Measurements from ENCODE around the gene CTNNA3.
A peak's percentile ranks its signal among the peaks of the same experiment; 100 is the strongest.
"Not testable (repeated sequence)": the region's sequence is repeated elsewhere in the genome, so short reads cannot be mapped to it uniquely, and the experiment has no call there.

CTNNA3 gene

DNA sequence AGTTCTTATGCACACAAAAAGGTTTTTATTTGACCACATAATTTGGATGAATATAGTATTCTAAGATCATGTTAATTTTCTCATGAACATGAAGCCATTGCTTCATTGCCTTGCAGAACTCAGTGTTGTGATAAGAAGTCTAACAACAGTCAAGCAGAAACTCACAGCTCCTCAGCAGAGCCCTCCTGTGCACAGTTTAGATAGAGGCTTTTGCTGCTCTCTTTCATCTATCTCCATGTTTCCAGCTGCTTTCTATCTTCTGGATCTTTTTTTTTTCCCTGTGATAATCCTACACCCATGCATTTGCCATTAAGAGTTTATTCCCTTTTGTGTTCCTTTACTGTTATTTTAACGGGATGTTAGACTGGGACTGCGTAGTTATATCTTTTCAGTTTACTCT, 1327.8 kb downstream of the CTNNA3 start:
- DNase-seq (ENCODE audit: low read depth, low spot score), result no peak
- no peak overlapping the region for H3K4me3 ChIP-seq (ENCODE audit: low read length)

DNA sequence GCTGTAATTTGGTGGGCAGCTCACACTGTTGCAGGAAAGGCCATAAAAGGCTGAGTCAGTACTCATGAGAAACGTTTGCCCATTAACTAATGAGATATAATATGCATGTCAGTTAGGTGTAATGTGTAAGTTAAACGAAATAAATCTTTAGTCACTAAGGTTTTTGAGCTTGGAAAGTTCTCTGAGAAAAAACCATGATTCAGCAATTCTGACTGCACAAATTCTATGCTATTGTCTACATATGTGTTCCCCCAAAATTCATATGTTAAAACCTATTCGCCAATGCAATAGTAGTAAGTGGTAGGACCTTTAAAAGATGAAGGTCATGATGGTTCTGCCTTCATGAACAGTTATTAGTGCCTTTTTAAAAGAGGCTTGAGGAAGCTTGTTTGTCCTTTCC, 1329.8 kb downstream of the CTNNA3 start:
- H3K4me3 ChIP-seq (ENCODE audit: low read length), result no peak overlapping the region
- no peak for DNase-seq (ENCODE audit: low read depth, low spot score)

DNA sequence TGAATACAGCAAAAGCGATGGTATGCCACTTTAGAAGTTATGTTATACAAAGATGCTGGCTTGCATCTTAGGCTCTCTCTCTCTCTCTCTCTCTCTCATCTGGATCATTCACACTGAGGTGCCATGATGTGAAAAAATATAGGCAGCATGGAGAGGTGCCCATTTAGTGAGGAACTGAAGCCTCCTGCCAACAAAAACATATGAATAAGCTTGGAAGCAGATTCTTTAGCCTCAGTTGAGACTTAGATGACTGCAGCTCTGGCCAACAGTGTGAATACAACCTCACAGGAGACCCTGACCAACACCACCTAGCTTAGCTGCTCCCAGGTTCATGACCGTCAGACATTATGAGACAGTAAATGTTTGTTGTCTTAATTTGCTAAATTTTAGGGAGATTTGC, 1330.3 kb downstream of the CTNNA3 start:
- DNase-seq (ENCODE audit: low read depth, low spot score), result no peak
- no peak overlapping the region for H3K4me3 ChIP-seq (ENCODE audit: low read length)

GRCh38 chr10:66362522-66362921, 1333.5 kb downstream of the CTNNA3 start:
- peak; percentile 1 for DNase-seq (ENCODE audit: low read depth, low spot score)
- H3K4me3 ChIP-seq (ENCODE audit: low read length), result no peak overlapping the region

GRCh38 chr10:66353822-66354221, 1342.2 kb downstream of the CTNNA3 start:
- not testable (repeated sequence) for DNase-seq (ENCODE audit: low read depth, low spot score); H3K4me3 ChIP-seq (ENCODE audit: low read length)

GRCh38 chr10:66353422-66353821, 1342.6 kb downstream of the CTNNA3 start:
- no peak for DNase-seq (ENCODE audit: low read depth, low spot score)
- no peak overlapping the region for H3K4me3 ChIP-seq (ENCODE audit: low read length)

DNA sequence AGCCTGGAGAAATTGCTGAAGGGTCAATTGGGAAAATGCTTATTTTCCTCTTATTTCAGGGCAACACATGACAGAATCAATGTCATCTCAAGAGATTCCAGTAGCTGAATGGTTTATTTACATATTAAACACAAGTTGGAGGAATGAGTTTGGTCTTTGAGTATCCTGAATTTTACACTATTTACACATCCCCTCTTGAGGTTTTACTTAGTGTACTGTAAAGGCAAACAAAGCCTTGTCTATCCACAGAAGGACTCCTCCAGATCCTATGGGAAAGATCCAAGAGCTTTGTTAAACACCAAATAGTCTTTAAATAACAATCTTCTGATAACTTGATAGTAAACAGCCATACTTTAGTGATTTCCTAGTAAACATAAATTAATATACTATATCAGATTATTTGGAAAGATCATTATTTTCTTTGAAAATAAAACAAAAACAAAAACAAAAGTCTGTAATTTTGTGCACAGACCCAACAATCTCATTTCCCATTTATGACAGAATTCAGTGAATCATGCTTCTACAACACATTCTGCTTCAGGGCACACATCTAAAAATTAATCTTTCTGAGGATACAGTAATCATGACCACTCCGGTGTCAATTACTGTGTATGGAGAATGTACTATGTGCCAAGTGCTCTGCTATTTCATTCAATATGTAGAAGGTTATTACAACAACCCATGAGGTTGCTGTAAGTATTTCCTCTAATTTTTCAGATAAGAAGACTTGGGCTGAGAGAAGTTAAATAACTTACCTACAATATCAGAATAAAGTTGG, 1345.2 kb downstream of the CTNNA3 start:
- no peak for DNase-seq (ENCODE audit: low read depth, low spot score)
- no peak overlapping the region for H3K4me3 ChIP-seq (ENCODE audit: low read length)

- DNase-seq (ENCODE audit: low read depth, low spot score), result no peak
- no peak overlapping the region for H3K4me3 ChIP-seq (ENCODE audit: low read length)
Measured at GRCh38 chr10:66349726-66350125, 1346.3 kb downstream of the CTNNA3 start.

DNA sequence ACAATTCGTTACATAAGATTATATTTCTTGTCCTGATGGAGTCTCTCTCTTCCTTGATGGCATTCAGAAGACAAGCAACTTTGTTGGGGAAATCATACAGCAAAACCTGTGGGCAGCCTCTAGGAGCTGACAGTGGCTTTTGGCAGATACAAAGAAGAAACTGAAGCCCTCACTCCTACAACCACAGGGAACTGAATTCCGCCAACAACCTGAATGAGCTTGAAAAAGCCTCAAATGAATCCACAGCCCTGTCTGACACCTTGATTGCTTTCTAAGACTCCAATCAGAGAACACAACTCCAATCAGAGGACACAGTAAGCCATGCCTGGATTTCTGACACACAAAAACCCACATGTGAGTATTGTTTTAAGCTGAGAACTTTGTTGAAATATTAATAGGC, 1346.9 kb downstream of the CTNNA3 start:
- DNase-seq (ENCODE audit: low read depth, low spot score), result no peak
- H3K4me3 ChIP-seq (ENCODE audit: low read length), result no peak overlapping the region

DNA sequence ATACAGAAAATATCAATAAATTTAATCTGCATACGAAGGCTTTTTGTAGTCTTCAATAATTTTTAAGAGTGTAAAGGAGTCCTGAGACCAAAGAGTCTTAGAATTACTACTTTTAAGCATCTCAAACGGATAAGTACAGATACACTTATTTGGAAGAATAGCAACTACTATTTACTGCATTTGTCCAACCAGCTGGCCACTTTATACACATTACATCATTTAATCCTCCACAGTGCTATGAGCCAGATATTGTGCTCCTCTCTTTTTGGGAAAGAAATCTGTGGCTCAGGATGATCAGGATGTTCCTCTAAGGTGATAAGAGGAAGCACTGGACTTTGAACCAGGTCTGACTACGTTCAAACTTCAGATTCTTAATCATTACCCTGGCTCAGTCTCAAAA, 1358.8 kb downstream of the CTNNA3 start:
- no peak overlapping the region for H3K4me3 ChIP-seq (ENCODE audit: low read length)
- no peak for DNase-seq (ENCODE audit: low read depth, low spot score)

- H3K4me3 ChIP-seq (ENCODE audit: low read length), result no peak overlapping the region
- DNase-seq (ENCODE audit: low read depth, low spot score), result no peak
Measured at GRCh38 chr10:66336791-66337190, 1359.2 kb downstream of the CTNNA3 start.

- not testable (repeated sequence) for DNase-seq (ENCODE audit: low read depth, low spot score)
Measured at GRCh38 chr10:66335753-66336152, 1360.2 kb downstream of the CTNNA3 start.

DNA sequence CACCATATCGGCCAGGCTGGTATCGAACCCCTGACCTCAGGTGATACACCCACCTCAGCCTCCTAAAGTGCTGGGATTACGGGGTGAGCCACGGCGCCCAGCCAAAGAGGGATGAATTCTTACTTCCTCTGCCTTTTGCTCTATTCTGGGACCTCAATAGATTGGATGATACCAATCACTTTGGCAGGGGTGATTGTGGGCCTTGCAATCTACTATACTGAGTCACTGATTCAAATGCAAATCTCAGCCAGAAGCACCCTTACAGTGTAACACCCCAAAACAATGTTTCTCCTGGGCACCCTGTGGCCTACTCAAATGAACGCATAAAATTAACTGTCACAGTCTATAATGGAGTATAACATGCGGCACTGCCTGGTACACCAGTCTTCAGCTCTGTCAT, 1366.8 kb downstream of the CTNNA3 start:
- no peak for DNase-seq (ENCODE audit: low read depth, low spot score)
- H3K4me3 ChIP-seq (ENCODE audit: low read length), result no peak overlapping the region

More at GRCh38 chr10:66335753-66336152, 1360.2 kb downstream of the CTNNA3 start:
- not testable (repeated sequence) for H3K4me3 ChIP-seq (ENCODE audit: low read length)

- DNase-seq (ENCODE audit: low read depth, low spot score), result no peak
- no peak overlapping the region for H3K4me3 ChIP-seq (ENCODE audit: low read length)
Measured at GRCh38 chr10:66326876-66327275, 1369.1 kb downstream of the CTNNA3 start.

- H3K4me3 ChIP-seq (ENCODE audit: low read length), result no peak overlapping the region
- DNase-seq (ENCODE audit: low read depth, low spot score), result no peak
Measured at GRCh38 chr10:66322777-66323176, 1373.2 kb downstream of the CTNNA3 start.

GRCh38 chr10:66321723-66322665, 1374.0 kb downstream of the CTNNA3 start:
- no peak for DNase-seq (ENCODE audit: low read depth, low spot score)
- H3K4me3 ChIP-seq (ENCODE audit: low read length), result no peak overlapping the region

DNA sequence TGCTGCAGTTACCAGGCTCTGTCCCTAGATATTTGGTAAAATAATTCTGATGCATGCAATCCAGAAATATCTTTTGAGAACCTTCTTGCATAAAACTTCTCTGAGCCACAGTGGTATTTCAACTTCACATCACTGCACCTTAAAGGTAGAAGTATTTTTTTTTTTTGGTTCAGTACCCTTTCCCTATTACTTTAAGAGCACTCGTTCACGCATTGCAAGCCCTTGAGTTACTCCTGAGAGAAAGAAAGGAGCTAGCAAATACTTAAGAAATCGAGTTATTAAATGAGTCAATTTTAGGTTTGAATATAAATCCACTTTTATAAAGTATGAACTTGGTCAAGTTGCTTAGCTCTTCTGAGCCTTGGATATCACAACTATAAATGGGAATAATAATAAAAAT, 1377.2 kb downstream of the CTNNA3 start:
- H3K4me3 ChIP-seq (ENCODE audit: low read length), result no peak overlapping the region
- no peak for DNase-seq (ENCODE audit: low read depth, low spot score)

DNA sequence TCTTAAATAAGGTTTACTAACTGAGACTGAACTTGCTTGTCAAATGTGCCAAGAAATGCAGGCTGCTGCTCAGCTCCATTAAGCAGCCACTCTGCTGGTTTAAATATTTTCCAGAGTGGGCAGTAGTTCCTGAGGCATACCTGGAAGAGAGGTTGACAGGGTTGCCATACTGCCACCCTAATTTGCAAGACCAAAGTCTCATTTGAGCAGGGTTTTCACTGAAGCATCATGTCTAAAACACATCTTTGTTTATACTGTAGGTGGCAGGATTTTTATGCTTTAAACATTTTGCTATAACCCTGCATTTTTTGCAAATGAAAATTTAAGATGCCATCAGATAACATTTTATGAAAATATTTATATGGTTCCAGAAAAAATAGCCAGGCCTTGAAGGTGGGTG, 1388.2 kb downstream of the CTNNA3 start:
- no peak for DNase-seq (ENCODE audit: low read depth, low spot score)

GRCh38 chr10:66301078-66301477, 1394.9 kb downstream of the CTNNA3 start:
- no peak for DNase-seq (ENCODE audit: low read depth, low spot score)
- no peak overlapping the region for H3K4me3 ChIP-seq (ENCODE audit: low read length)

More for the DNA sequence above, 1388.2 kb downstream of the CTNNA3 start:
- H3K4me3 ChIP-seq (ENCODE audit: low read length), result no peak overlapping the region

DNA sequence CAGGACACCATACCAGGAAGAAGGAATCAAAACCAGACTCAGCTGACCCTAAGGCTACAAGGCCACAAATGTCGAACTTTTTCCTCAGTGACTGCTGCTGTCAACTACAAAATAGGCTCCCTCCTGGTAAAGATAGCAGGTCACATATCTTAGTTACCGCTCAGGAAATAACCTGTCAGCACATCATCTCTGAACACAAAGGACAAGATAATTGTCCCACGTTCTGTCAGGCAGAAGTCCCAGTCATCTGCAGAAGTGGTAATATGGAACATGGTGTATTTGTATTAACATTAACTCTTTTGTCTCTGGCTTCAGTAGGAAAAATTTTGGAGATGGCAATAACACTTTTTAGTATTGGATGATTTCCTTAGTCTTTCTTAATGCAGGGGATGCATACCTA, 1400.4 kb downstream of the CTNNA3 start:
- H3K4me3 ChIP-seq (ENCODE audit: low read length), result no peak overlapping the region
- DNase-seq (ENCODE audit: low read depth, low spot score), result no peak
